ENCODE results near the gene ODAD3. TPM values are rescaled to one million over a fixed set of nuclear protein-coding genes. Genes with fewer than 3 reads are reported as not detected.

Gene ODAD3
- total RNA-seq, 1 experiment from 2014 or later: 0.39 TPM

DNA sequence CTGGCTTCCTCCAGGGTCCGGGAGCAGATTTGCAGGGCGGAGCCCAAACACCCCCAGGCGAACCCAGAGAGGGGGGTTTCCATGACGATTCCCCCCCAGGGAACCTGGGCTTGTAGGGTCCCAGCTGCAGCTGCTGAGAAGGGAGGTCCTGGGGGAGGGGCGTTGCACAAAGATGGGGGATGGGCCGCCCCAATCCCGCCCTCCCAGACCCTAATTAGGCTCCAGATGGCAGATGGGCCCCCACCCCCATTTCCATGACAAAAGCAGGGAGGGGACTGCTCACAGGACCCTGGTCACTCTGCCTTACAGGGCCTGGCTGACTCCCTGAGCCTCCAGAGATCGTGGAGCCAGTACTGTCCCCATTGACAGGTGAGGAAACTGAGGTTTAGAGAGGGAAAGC, 30.7 kb upstream of the ODAD3 start:
- no TSS peak for BruUV-seq (replicated peaks)
- ChIA-PET POLR2A (ENCODE audit: unreplicated experiment) (no interaction called here), CTCF (no interaction called here)
- TF ChIP-seq, protein P1, sequence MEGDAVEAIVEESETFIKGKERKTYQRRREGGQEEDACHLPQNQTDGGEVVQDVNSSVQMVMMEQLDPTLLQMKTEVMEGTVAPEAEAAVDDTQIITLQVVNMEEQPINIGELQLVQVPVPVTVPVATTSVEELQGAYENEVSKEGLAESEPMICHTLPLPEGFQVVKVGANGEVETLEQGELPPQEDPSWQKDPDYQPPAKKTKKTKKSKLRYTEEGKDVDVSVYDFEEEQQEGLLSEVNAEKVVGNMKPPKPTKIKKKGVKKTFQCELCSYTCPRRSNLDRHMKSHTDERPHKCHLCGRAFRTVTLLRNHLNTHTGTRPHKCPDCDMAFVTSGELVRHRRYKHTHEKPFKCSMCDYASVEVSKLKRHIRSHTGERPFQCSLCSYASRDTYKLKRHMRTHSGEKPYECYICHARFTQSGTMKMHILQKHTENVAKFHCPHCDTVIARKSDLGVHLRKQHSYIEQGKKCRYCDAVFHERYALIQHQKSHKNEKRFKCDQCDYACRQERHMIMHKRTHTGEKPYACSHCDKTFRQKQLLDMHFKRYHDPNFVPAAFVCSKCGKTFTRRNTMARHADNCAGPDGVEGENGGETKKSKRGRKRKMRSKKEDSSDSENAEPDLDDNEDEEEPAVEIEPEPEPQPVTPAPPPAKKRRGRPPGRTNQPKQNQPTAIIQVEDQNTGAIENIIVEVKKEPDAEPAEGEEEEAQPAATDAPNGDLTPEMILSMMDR (conservative IDR thresholded peaks at IDR 0.05): no peak
- TF ChIP-seq EZH2 (IDR thresholded peaks at IDR 0.05; ENCODE audit: low read depth): no peak
- Histone ChIP-seq H3K9me3 (ENCODE audit: insufficient read depth, low read depth) (no peaks in the 10 kb centered on the region), H3K27me3 (ENCODE audit: insufficient read depth, low read depth) (no peaks in the 10 kb centered on the region), H3K36me3 (ENCODE audit: low read depth) (no peaks in the 10 kb centered on the region), H3K27ac (no peak overlapping the region), H3K4me1 (replicated peaks; ENCODE audit: insufficient read depth) (no peaks in the 10 kb centered on the region), H3K4me3 (no peak overlapping the region), H3K79me2 (ENCODE audit: low read depth) (no peaks in the 10 kb centered on the region), H3F3A (ENCODE audit: insufficient read depth, low read depth) (peaks cover 26% of the 10 kb centered on the region; the same call in 1 of the 2 replicates), H3K4me2 (no peak overlapping the region), H4K20me1 (ENCODE audit: insufficient read depth) (no peaks in the 10 kb centered on the region), H2AFZ (no peak overlapping the region), H3K9me2 (ENCODE audit: insufficient read depth) (no peaks in the 10 kb centered on the region)
- no peak for DNase-seq
- intact Hi-C loops (cut with micrococcal nuclease; ENCODE audit: unreplicated experiment): no loop called here

DNA sequence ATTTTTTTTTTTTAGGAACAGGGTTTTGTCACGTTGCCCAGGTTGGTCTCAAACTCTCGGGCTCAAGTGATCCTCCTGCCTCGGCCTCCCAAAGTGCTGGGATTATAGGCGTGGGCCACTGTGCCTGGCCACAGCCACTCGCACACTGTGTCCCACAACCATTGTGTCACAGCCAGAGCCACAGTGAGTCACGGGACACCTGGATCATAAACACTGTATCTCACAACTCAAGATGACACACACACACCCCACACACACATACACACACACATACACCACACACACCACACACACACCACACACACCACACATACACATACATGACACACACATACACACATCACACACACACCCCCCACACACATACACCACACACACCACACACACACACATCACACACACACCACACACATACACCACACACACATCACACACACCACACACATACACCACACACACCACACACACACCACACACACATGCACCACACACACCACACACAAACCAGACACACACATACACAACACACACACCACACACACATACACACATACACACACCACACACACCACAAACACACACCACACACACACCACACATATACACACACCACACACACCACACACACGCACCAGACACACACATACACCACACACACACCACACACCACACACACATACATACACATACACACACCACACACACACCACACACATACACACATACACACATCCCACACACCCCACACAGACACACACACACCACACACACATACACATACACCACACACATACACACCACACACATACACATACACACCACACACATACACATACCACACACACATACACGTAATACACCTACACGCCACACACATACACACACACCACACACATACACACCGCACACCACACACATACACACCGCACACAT, 29.7 kb upstream of the ODAD3 start:
- intact Hi-C loops (cut with micrococcal nuclease; ENCODE audit: unreplicated experiment): no loop called here
- no peaks in the 10 kb centered on the region for H4K20me1 ChIP-seq (ENCODE audit: insufficient read depth)
- DNase-seq: no peak
- POLR2A ChIA-PET (ENCODE audit: unreplicated experiment): no interaction called here
- CTCF ChIA-PET: no interaction called here
- H3K4me3 ChIP-seq: no peak overlapping the region
- peaks cover 26% of the 10 kb centered on the region; the same call in 1 of the 2 replicates for H3F3A ChIP-seq (ENCODE audit: insufficient read depth, low read depth)
- no peaks in the 10 kb centered on the region for H3K27me3 ChIP-seq (ENCODE audit: insufficient read depth, low read depth)
- H3K4me1 ChIP-seq (replicated peaks; ENCODE audit: insufficient read depth): no peaks in the 10 kb centered on the region
- H3K36me3 ChIP-seq (ENCODE audit: low read depth): no peaks in the 10 kb centered on the region
- no peaks in the 10 kb centered on the region for H3K9me2 ChIP-seq (ENCODE audit: insufficient read depth)
- no peak overlapping the region for H3K27ac ChIP-seq
- BruUV-seq (replicated peaks): no TSS peak
- no peak overlapping the region for H3K4me2 ChIP-seq
- H2AFZ ChIP-seq: no peak overlapping the region
- H3K9me3 ChIP-seq (ENCODE audit: insufficient read depth, low read depth): no peaks in the 10 kb centered on the region
- H3K79me2 ChIP-seq (ENCODE audit: low read depth): no peaks in the 10 kb centered on the region
- TF ChIP-seq, protein P1 (conservative IDR thresholded peaks at IDR 0.05): no peak
- TF ChIP-seq EZH2 (IDR thresholded peaks at IDR 0.05; ENCODE audit: low read depth): no peak

DNA sequence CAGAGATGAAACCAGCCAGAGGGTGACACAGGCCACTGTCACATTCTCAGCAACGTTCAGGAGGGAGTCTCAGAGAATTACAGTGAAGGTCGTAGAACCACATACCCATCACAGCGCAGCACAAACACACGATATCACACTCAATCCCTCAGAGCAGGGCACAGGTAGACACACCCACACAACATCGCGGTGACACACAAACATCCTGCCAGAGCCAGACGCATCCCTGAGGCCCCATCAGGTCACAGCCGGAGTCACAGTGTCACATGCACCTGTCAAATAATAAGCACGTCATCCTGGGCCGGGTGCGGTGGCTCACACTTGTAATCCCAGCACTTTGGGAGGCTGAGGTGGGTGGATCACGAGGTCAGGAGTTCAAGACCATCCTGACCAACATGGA, 28.5 kb upstream of the ODAD3 start:
- H4K20me1 ChIP-seq (ENCODE audit: insufficient read depth): no peaks in the 10 kb centered on the region

More for the DNA sequence above, 28.5 kb upstream of the ODAD3 start:
- Histone ChIP-seq H3K4me2 (no peak overlapping the region), H2AFZ (peak overlapping the region; percentile 6; the same call in 1 of the 2 replicates), H3K79me2 (ENCODE audit: low read depth) (no peaks in the 10 kb centered on the region), H3K9me2 (ENCODE audit: insufficient read depth) (no peaks in the 10 kb centered on the region), H3K4me3 (no peak overlapping the region), H3K27me3 (ENCODE audit: insufficient read depth, low read depth) (no peaks in the 10 kb centered on the region), H3K4me1 (replicated peaks; ENCODE audit: insufficient read depth) (no peaks in the 10 kb centered on the region), H3K9me3 (ENCODE audit: insufficient read depth, low read depth) (no peaks in the 10 kb centered on the region), H3K27ac (no peak overlapping the region), H3K36me3 (ENCODE audit: low read depth) (no peaks in the 10 kb centered on the region), H3F3A (ENCODE audit: insufficient read depth, low read depth) (peaks cover 24% of the 10 kb centered on the region; the same call in 1 of the 2 replicates)
- no peak for DNase-seq
- TF ChIP-seq, protein P1 (conservative IDR thresholded peaks at IDR 0.05): no peak
- no peak for TF ChIP-seq EZH2 (IDR thresholded peaks at IDR 0.05; ENCODE audit: low read depth)
- no TSS peak for BruUV-seq (replicated peaks)
- ChIA-PET POLR2A (ENCODE audit: unreplicated experiment) (no interaction called here), CTCF (no interaction called here)
- intact Hi-C loops (cut with micrococcal nuclease; ENCODE audit: unreplicated experiment): no loop called here
